IMR-90 (cell line): ENCODE results near the gene TSPAN32. TPM values are rescaled to one million over a fixed set of nuclear protein-coding genes. Genes with fewer than 3 reads are reported as not detected.

ENCODE experiments used
- ATAC-seq: fragments of 200-7000 bp; cut with Tn5 transposase; 2 replicates; pipeline ENCODE4 v1.9.1; 2020; ENCODE audit warnings: low read depth, mild to moderate bottlenecking, moderate library complexity
- BruUV-seq: library from RNA; stranded (reverse); fragments of 400-500 nt; replicated peaks from 2 replicates; lab custom pipeline; 2021; lab: Mats Ljungman, UMichigan
- CTCF ChIA-PET: fragments of 300-600 bp; formaldehyde crosslinking; extraction: SDS; loops from one replicate; lab custom pipeline; 2021; ENCODE audit warnings: antibody characterized with exemption; lab: Yijun Ruan, JAX
- POLR2A ChIA-PET: fragments of 300-600 bp; sonication (Branson Sonifier 250); formaldehyde crosslinking; loops from one replicate; lab custom pipeline; 2022; ENCODE audit warnings: antibody characterized with exemption; ENCODE audit not compliant: unreplicated experiment; lab: Charles Lee
- DNase-seq: peaks from one replicate; pipeline ENCODE4 v3.0.0; 2013
- H2AFZ ChIP-seq: replicated peaks from 2 replicates; pipeline ENCODE3; 2013; ENCODE audit warnings: low read length, mild to moderate bottlenecking; ENCODE audit not compliant: poor library complexity
- H2AK5ac ChIP-seq: 2 replicates; pipeline ENCODE4 v1.6.1; 2013; ENCODE audit warnings: low read depth, low read length, inconsistent platforms
- H2AK9ac ChIP-seq: replicated peaks from 2 replicates; pipeline ENCODE3; 2013; ENCODE audit warnings: mild to moderate bottlenecking, low read depth, low read length, moderate library complexity; ENCODE audit not compliant: poor library complexity
- H2BK120ac ChIP-seq: 2 replicates; pipeline ENCODE4 v1.6.1; 2013; ENCODE audit warnings: low read depth, low read length, inconsistent platforms
- H2BK15ac ChIP-seq: 3 replicates; pipeline ENCODE4 v1.6.1; 2013; ENCODE audit warnings: low read depth, low read length, inconsistent platforms
- H2BK20ac ChIP-seq: 2 replicates; pipeline ENCODE4 v1.6.1; 2013; ENCODE audit warnings: low read depth, mild to moderate bottlenecking, inconsistent platforms, low read length, moderate library complexity
- H2BK5ac ChIP-seq: 2 replicates; pipeline ENCODE4 v1.6.1; 2013; ENCODE audit warnings: mild to moderate bottlenecking, low read depth, low read length, inconsistent platforms; ENCODE audit not compliant: poor library complexity, severe bottlenecking
- H3K14ac ChIP-seq: replicated peaks from 2 replicates; pipeline ENCODE4 v1.6.1; 2013; ENCODE audit warnings: low read depth, low read length, inconsistent platforms
- H3K18ac ChIP-seq: 2 replicates; pipeline ENCODE4 v1.6.1; 2013; ENCODE audit warnings: low read depth, low read length, control low read depth
- H3K23ac ChIP-seq: 2 replicates; pipeline ENCODE4 v1.6.1; 2013; ENCODE audit warnings: low read depth, low read length, inconsistent platforms
- H3K27ac ChIP-seq: 2 replicates; pipeline ENCODE4 v1.5.1; 2013; ENCODE audit warnings: mild to moderate bottlenecking, control low read depth, low read length; ENCODE audit not compliant: insufficient read depth
- H3K27me3 ChIP-seq: 2 replicates; pipeline ENCODE4 v1.6.1; 2013; ENCODE audit warnings: low read length; ENCODE audit not compliant: control insufficient read depth, insufficient read depth
- H3K36me3 ChIP-seq: 2 replicates; pipeline ENCODE4 v1.6.1; 2013; ENCODE audit warnings: low read length, mixed read lengths; ENCODE audit not compliant: control insufficient read depth, insufficient read depth
- H3K4ac ChIP-seq: 2 replicates; pipeline ENCODE4 v1.6.1; 2013; ENCODE audit warnings: low read depth, low read length, inconsistent platforms
- H3K4me1 ChIP-seq: 2 replicates; pipeline ENCODE4 v1.6.1; 2013; ENCODE audit warnings: low read length, mixed read lengths; ENCODE audit not compliant: control insufficient read depth, insufficient read depth
- H3K4me2 ChIP-seq: 2 replicates; pipeline ENCODE4 v1.6.1; 2013; ENCODE audit warnings: low read depth, mild to moderate bottlenecking, control low read depth, low read length, moderate library complexity
- H3K4me3 ChIP-seq: 2 replicates; pipeline ENCODE4 v1.5.1; 2013; ENCODE audit warnings: low read depth, mild to moderate bottlenecking, control low read depth, low read length, moderate library complexity; ENCODE audit not compliant: insufficient read depth
- H3K56ac ChIP-seq: 2 replicates; pipeline ENCODE4 v1.6.1; 2013; ENCODE audit warnings: low read length, inconsistent platforms; ENCODE audit not compliant: insufficient read depth; ENCODE audit errors: extremely low read depth
- H3K79me1 ChIP-seq, 2 experiments: 2 replicates each; pipeline ENCODE4 v1.6.1; 2013; ENCODE audit warnings: low read length in 2 of 2, inconsistent platforms in 1 of 2, low read depth in 1 of 2
- H3K9ac ChIP-seq: 2 replicates; pipeline ENCODE4 v1.6.1; 2013; ENCODE audit warnings: low read depth, low read length, control low read depth
- H3K9me1 ChIP-seq: 2 replicates; pipeline ENCODE4 v1.6.1; 2013; ENCODE audit warnings: low read length, inconsistent platforms; ENCODE audit not compliant: insufficient read depth
- H3K9me3 ChIP-seq: 2 replicates; pipeline ENCODE4 v1.6.1; 2013; ENCODE audit warnings: low read length; ENCODE audit not compliant: control insufficient read depth, insufficient read depth
- H4K20me1 ChIP-seq: 2 replicates; pipeline ENCODE4 v1.6.1; 2013; ENCODE audit warnings: low read length, inconsistent platforms; ENCODE audit not compliant: insufficient read depth
- H4K5ac ChIP-seq: 2 replicates; pipeline ENCODE4 v1.6.1; 2013; ENCODE audit warnings: mild to moderate bottlenecking, low read depth, low read length, control low read depth
- H4K8ac ChIP-seq, 2 experiments: 2 replicates each; pipeline ENCODE4 v1.6.1; 2013; ENCODE audit warnings: low read depth in 2 of 2, low read length in 2 of 2, control low read depth in 1 of 2, inconsistent platforms in 1 of 2
- H4K91ac ChIP-seq: 2 replicates; pipeline ENCODE4 v1.6.1; 2013; ENCODE audit warnings: low read depth, low read length, inconsistent platforms; ENCODE audit not compliant: insufficient read depth
- BHLHE40 ChIP-seq: fragments of 150-350 bp; IDR thresholded peaks from 2 replicates; pipeline ENCODE4 v1.6.1; 2016; ENCODE audit warnings: mild to moderate bottlenecking, low read depth, low read length
- CEBPB ChIP-seq: IDR thresholded peaks from 2 replicates; pipeline ENCODE4 v1.6.1; 2012; ENCODE audit warnings: low read depth, low read length, improper control_type of control experiment
- CHD1 ChIP-seq: IDR thresholded peaks from 2 replicates; pipeline ENCODE4 v1.6.1; 2012; ENCODE audit warnings: low read depth, low read length, improper control_type of control experiment
- FOS ChIP-seq: fragments of 150-350 bp; IDR thresholded peaks from 2 replicates; pipeline ENCODE4 v1.6.1; 2016; ENCODE audit warnings: low read depth, low read length
- MAZ ChIP-seq: IDR thresholded peaks from 2 replicates; pipeline ENCODE4 v1.6.1; 2012; ENCODE audit warnings: low read depth, mild to moderate bottlenecking, low read length, improper control_type of control experiment, moderate library complexity, borderline replicate concordance
- MXI1 ChIP-seq: IDR thresholded peaks from 2 replicates; pipeline ENCODE4 v1.6.1; 2012; ENCODE audit warnings: low read depth, mild to moderate bottlenecking, low read length, moderate library complexity, borderline replicate concordance
- NFE2L2 ChIP-seq: fragments of 150-350 bp; IDR thresholded peaks from 2 replicates; pipeline ENCODE4 v1.6.1; 2016; ENCODE audit warnings: low read depth, mild to moderate bottlenecking, low read length
- POLR2A ChIP-seq: IDR thresholded peaks from 2 replicates; pipeline ENCODE4 v1.6.1; 2012; ENCODE audit warnings: mild to moderate bottlenecking, low read depth, low read length
- RFX5 ChIP-seq: IDR thresholded peaks from 2 replicates; pipeline ENCODE4 v1.8.0; 2012; ENCODE audit warnings: low read depth, mild to moderate bottlenecking, low read length, moderate library complexity
- SMC3 ChIP-seq: fragments of 150-350 bp; IDR thresholded peaks from 2 replicates; pipeline ENCODE4 v1.6.1; 2016; ENCODE audit warnings: low read depth, mild to moderate bottlenecking, antibody characterized with exemption, low read length, moderate library complexity
- WGBS, 2 experiments: methylation state at CpG; one replicate each; pipeline versions ENCODE4 v1.1.5 to v1.1.7; 2013; ENCODE audit warnings: missing lambda C conversion rate in 2 of 2; ENCODE audit not compliant: insufficient read length in 1 of 2; ENCODE audit errors: extremely low coverage in 2 of 2; 5-methylcytosine and 5-hydroxymethylcytosine counted together
- dilution Hi-C: fragments of 300-500 bp; cut with HindIII; formaldehyde crosslinking; loops from one replicate; pipeline ENCODE4 v1.14.3; 2018; ENCODE audit warnings: low sequenced_read_pairs; ENCODE audit not compliant: unreplicated experiment
- in situ Hi-C: fragments of 300-500 bp; cut with MboI; formaldehyde crosslinking; loops from 3 replicates; pipeline ENCODE4 v1.14.3; 2019; ENCODE audit warnings: low sequenced_read_pairs, inconsistent platforms, mixed read lengths
- intact Hi-C: fragments of 100-400 bp; cut with micrococcal nuclease; formaldehyde crosslinking; loops from 2 replicates; pipeline ENCODE4 v1.10.0; 2022
- polyA plus RNA-seq, 3 experiments: library from polyadenylated mRNA; depleted of rRNA; stranded (reverse); fragments of >200 nt; gene quantifications; 2 replicates each; pipeline ENCODE4 v1.2.3, GENCODE V29; 2012; ENCODE audit warnings: low replicate concordance in 1 of 3
- total RNA-seq: library from RNA; depleted of rRNA; stranded (reverse); fragments of >200 nt; gene quantifications from 2 replicates; pipeline ENCODE4 v1.2.3, GENCODE V29; 2012
- TF ChIP-seq, protein P1 (sequence below): fragments of 150-350 bp; IDR thresholded peaks from 2 replicates; pipeline ENCODE4 v1.6.1; 2016; ENCODE audit warnings: low read depth, mild to moderate bottlenecking, low read length, moderate library complexity, borderline replicate concordance

The TSPAN32 gene
- total and polyA plus RNA-seq, 2 of the 4 experiments (the other 2 are of a cell fraction), result 0.07 TPM; not detected in 1

- H3K4ac ChIP-seq, result no peak overlapping the region
- H2AFZ ChIP-seq, result peak overlapping the region; percentile 85
- H3K79me1 ChIP-seq, result no peaks in the 10 kb centered on the region
- no peak for ATAC-seq
- no peaks in the 10 kb centered on the region; the same call in 1 of the 2 replicates for H3K9me3 ChIP-seq
- no peak overlapping the region for H2BK20ac ChIP-seq
- no peak overlapping the region for H2BK5ac ChIP-seq
- no peak overlapping the region; the same call in 1 of the 2 replicates for H3K18ac ChIP-seq
- H2AK9ac ChIP-seq, result peak overlapping the region; percentile 55
- H2BK15ac ChIP-seq, result no peak overlapping the region; the same call in 2 of the 3 replicates
- no peak overlapping the region for H3K14ac ChIP-seq
- H4K8ac ChIP-seq, result peak overlapping the region; percentile 16 to 74; a peak in 2 of 4 replicates
- H4K5ac ChIP-seq, result peak overlapping the region; percentile 94; the same call in 1 of the 2 replicates
- CTCF ChIA-PET, result no interaction called here
- in situ Hi-C loops, result no loop called here
- H3K56ac ChIP-seq, result no peak overlapping the region
- peaks cover 9% of the 10 kb centered on the region; the same call in 1 of the 2 replicates for H3K27me3 ChIP-seq
- no TSS peak for BruUV-seq
- no peaks in the 10 kb centered on the region for H4K20me1 ChIP-seq
- no peak overlapping the region for H3K27ac ChIP-seq
- intact Hi-C loops, result no loop called here
- POLR2A ChIA-PET, result no interaction called here
- 75% methylated on average over 20 of the region's 25 CpGs; no CpG with 5 or more reads in 1 of the 2 experiments for WGBS, 2 experiments
- H3K9ac ChIP-seq, result no peak overlapping the region
- no peak overlapping the region; the same call in 1 of the 2 replicates for H2AK5ac ChIP-seq
- no peak overlapping the region for H3K4me3 ChIP-seq
- peaks cover 20% of the 10 kb centered on the region for H3K4me1 ChIP-seq
- no peak for DNase-seq
- TF ChIP-seq BHLHE40, result no peak
- no peak for TF ChIP-seq SMC3
- TF ChIP-seq MXI1, result no peak
- no peak for TF ChIP-seq POLR2A
- no peak for TF ChIP-seq FOS
- no peak for TF ChIP-seq NFE2L2
- no peak for TF ChIP-seq CEBPB
- no peak for TF ChIP-seq MAZ
- TF ChIP-seq RFX5, result no peak
- TF ChIP-seq, protein P1, sequence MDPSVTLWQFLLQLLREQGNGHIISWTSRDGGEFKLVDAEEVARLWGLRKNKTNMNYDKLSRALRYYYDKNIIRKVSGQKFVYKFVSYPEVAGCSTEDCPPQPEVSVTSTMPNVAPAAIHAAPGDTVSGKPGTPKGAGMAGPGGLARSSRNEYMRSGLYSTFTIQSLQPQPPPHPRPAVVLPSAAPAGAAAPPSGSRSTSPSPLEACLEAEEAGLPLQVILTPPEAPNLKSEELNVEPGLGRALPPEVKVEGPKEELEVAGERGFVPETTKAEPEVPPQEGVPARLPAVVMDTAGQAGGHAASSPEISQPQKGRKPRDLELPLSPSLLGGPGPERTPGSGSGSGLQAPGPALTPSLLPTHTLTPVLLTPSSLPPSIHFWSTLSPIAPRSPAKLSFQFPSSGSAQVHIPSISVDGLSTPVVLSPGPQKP, result no peak
- TF ChIP-seq CHD1, result no peak
- H3K4me2 ChIP-seq, result no peak overlapping the region
- H4K91ac ChIP-seq, result no peak overlapping the region
- no peak overlapping the region for H2BK120ac ChIP-seq
- H3K23ac ChIP-seq, result no peak overlapping the region
- no peaks in the 10 kb centered on the region for H3K36me3 ChIP-seq
- peaks cover 6% of the 10 kb centered on the region; the same call in 1 of the 2 replicates for H3K9me1 ChIP-seq
- dilution Hi-C loops, result no loop called here
These were observed 13.8 kb downstream of the TSPAN32 start for GRCh38 chr11:2315395-2316168.
